ENCODE data around the gene LAMA4. TPM values are rescaled to one million over a fixed set of nuclear protein-coding genes. Genes with fewer than 3 reads are reported as not detected.

The LAMA4 gene
- total and polyA plus RNA-seq, 2 of the 13 experiments (the other 11 are each of a cell fraction or from before 2014, with no cell fraction given): not detected

GRCh38 chr6:112155886-112156285, 98.5 kb downstream of the LAMA4 start (continued):
- no peak for TF ChIP-seq DBP (CRISPR knock-in tag; IDR thresholded peaks at IDR 0.05; ENCODE audit: not compliant biosample characterization)
- no peak for TF ChIP-seq RARA (CRISPR knock-in tag; IDR thresholded peaks at IDR 0.05)
- TF ChIP-seq PLRG1 (conservative IDR thresholded peaks at IDR 0.05): no peak
- TF ChIP-seq ZNF772 (CRISPR knock-in tag; IDR thresholded peaks at IDR 0.05): no peak
- TF ChIP-seq ZNF207 (IDR thresholded peaks at IDR 0.05; ENCODE audit: borderline replicate concordance): no peak

GRCh38 chr6:112154711-112155110, 99.7 kb downstream of the LAMA4 start:
- Histone ChIP-seq H3K36me3 (replicated peaks in 1 of 2; ENCODE audit: control insufficient read depth in 1 of 2, insufficient read depth in 2 of 2, low read length in 2 of 2) (no peaks in the 10 kb centered on the region), H3K27me3 (ENCODE audit: control insufficient read depth in 1 of 2, insufficient read depth in 2 of 2, low read length in 2 of 2) (0 out of 5 replicates have a peak, but pooled peaks cover 0 to 4% of the 10 kb centered on the region in 2 experiments), H4K20me1 (ENCODE audit: insufficient read depth, low read length) (no peaks in the 10 kb centered on the region), H3K27ac (ENCODE audit: extremely low read length, insufficient read depth, low read length) (no peak overlapping the region), H2AFZ (ENCODE audit: low read length) (no peak overlapping the region), H3K9me3 (ENCODE audit: low read length) (no peaks in the 10 kb centered on the region), H3K79me2 (ENCODE audit: insufficient read depth, low read length) (no peaks in the 10 kb centered on the region), H3K4me3 (replicated peaks in 1 of 3; ENCODE audit: insufficient read depth in 1 of 3, low read depth in 2 of 3, low read length in 3 of 3) (no peak overlapping the region), H3K9ac (ENCODE audit: insufficient read depth, low read depth, low read length) (no peak overlapping the region), H3K4me1 (ENCODE audit: insufficient read depth, low read length) (no peaks in the 10 kb centered on the region), H3K4me2 (ENCODE audit: low read depth, low read length) (no peak overlapping the region)
- no peak for FAIRE-seq
- intact Hi-C loops (cut with micrococcal nuclease; ENCODE audit: unreplicated experiment): no loop called here
- DNase-seq (ENCODE audit: low spot score): no peak
- no peak for ATAC-seq
- no TSS peak for BruUV-seq (replicated peaks)
- CTCF ChIA-PET (ENCODE audit: low intra/inter-chr PET ratio, low total read pairs): no interaction called here
- in situ Hi-C loops (cut with HindIII; ENCODE audit: extremely low pct_ligation_motif_present, low pct_unique_long_range_greater_than_20kb): loop anchor here (25.0 kb wide), 1 partner anchor 442 kb away; no protein-coding TSS in a partner anchor
- 20% methylated on average over 2 of the region's 2 CpGs for WGBS (ENCODE audit: low lambda C conversion rate)
- POLR2A ChIA-PET: no interaction called here
- TF ChIP-seq ZNF800 (CRISPR knock-in tag; IDR thresholded peaks at IDR 0.05) (no peak), NFYB (CRISPR knock-in tag; IDR thresholded peaks at IDR 0.05) (no peak), KDM4B (CRISPR knock-in tag; IDR thresholded peaks at IDR 0.05) (no peak), ZNF260 (CRISPR knock-in tag; IDR thresholded peaks at IDR 0.05; ENCODE audit: borderline replicate concordance, low read depth) (no peak), ZBTB10 (CRISPR knock-in tag; IDR thresholded peaks at IDR 0.05; ENCODE audit: borderline replicate concordance) (no peak), SP4 (CRISPR knock-in tag; IDR thresholded peaks at IDR 0.05) (no peak), ZNF75D (CRISPR knock-in tag; IDR thresholded peaks at IDR 0.05; ENCODE audit: borderline replicate concordance) (no peak), SRF (IDR thresholded peaks at IDR 0.05; ENCODE audit: low read depth, low read length) (no peak), EEA1 (CRISPR knock-in tag; IDR thresholded peaks at IDR 0.05; ENCODE audit: borderline replicate concordance) (no peak), KAT7 (CRISPR knock-in tag; IDR thresholded peaks at IDR 0.05; ENCODE audit: borderline replicate concordance) (no peak), PREB (CRISPR knock-in tag; IDR thresholded peaks at IDR 0.05) (no peak), TP53 (CRISPR knock-in tag; conservative IDR thresholded peaks at IDR 0.05) (no peak), ZBTB7A (CRISPR knock-in tag; IDR thresholded peaks at IDR 0.05) (no peak), PHF20 (CRISPR knock-in tag; IDR thresholded peaks at IDR 0.05) (no peak), STAG1 (CRISPR knock-in tag; IDR thresholded peaks at IDR 0.05) (no peak)
